Fibroblast of upper back skin (primary cell): ENCODE data around the gene MAD1L1.

ENCODE experiments used
- DNase-seq: peaks from one replicate; pipeline ENCODE4 v3.0.0-alpha.2; 2013

Gene MAD1L1

GRCh38 chr7:2257651-2258050 is 24.9 kb upstream of the MAD1L1 start:
- no peak for DNase-seq

- no peak for DNase-seq
Observed at GRCh38 chr7:2257046-2257551, 24.4 kb upstream of the MAD1L1 start.

- no peak for DNase-seq
Observed at GRCh38 chr7:2256306-2257045, 23.7 kb upstream of the MAD1L1 start.

- DNase-seq = no peak
Observed at GRCh38 chr7:2255145-2256139, 22.7 kb upstream of the MAD1L1 start.

GRCh38 chr7:2254429-2255144 is 21.8 kb upstream of the MAD1L1 start:
- no peak for DNase-seq

- DNase-seq = no peak
Observed at GRCh38 chr7:2253525-2254244, 20.9 kb upstream of the MAD1L1 start.

GRCh38 chr7:2253021-2253420 is 20.3 kb upstream of the MAD1L1 start:
- no peak for DNase-seq

- DNase-seq = no peak
Observed at GRCh38 chr7:2251841-2252771, 19.4 kb upstream of the MAD1L1 start.

- DNase-seq = no peak
Observed at GRCh38 chr7:2251381-2251780, 18.6 kb upstream of the MAD1L1 start.

- DNase-seq = no peak
Observed at GRCh38 chr7:2249744-2250323, 17.1 kb upstream of the MAD1L1 start.

GRCh38 chr7:2248984-2249694 is 16.4 kb upstream of the MAD1L1 start:
- DNase-seq = peak; percentile 94

- DNase-seq = no peak
Observed at GRCh38 chr7:2247141-2247995, 14.6 kb upstream of the MAD1L1 start.

- DNase-seq = no peak
Observed at GRCh38 chr7:2245883-2246675, 13.3 kb upstream of the MAD1L1 start.

GRCh38 chr7:2244404-2244995 is 11.8 kb upstream of the MAD1L1 start:
- DNase-seq = no peak

- no peak for DNase-seq
Observed at GRCh38 chr7:2243458-2243857, 10.7 kb upstream of the MAD1L1 start.

- DNase-seq = no peak
Observed at GRCh38 chr7:2242541-2243429, 10.0 kb upstream of the MAD1L1 start.
